Activated naive CD8-positive, alpha-beta T cell treated with anti-CD3 and anti-CD28 coated beads, Interleukin-2, amount 10 ng/mL, durations not matched to agents 7 days and 5 days (primary cell): Measurements from ENCODE around the gene DSTN. TPM values are rescaled to one million over a fixed set of nuclear protein-coding genes. Genes with fewer than 3 reads are reported as not detected.

Source experiments
- ATAC-seq: fragments of 150-1000 bp; cut with Tn5 transposase; one replicate; pipeline ENCODE4 v1.10.0; 2021; ENCODE audit warnings: low read depth, moderate library complexity
- POLR2A ChIA-PET: fragments of 350-600 bp; sonication (Branson Sonifier 250); formaldehyde crosslinking; loops from one replicate; lab custom pipeline; 2021; ENCODE audit warnings: antibody characterized with exemption; lab: Charles Lee
- DNase-seq: peaks from one replicate; pipeline ENCODE4 v3.0.0; 2021
- H3K27ac Mint-ChIP-seq: one replicate; pipeline ENCODE4 v1.8.0; 2022; ENCODE audit warnings: mild to moderate bottlenecking, mixed read lengths
- H3K27me3 Mint-ChIP-seq: one replicate; pipeline ENCODE4 v1.8.0; 2022; ENCODE audit warnings: mild to moderate bottlenecking, moderate library complexity, mixed read lengths
- H3K36me3 Mint-ChIP-seq: one replicate; pipeline ENCODE4 v1.8.0; 2021; ENCODE audit warnings: mild to moderate bottlenecking, mixed read lengths
- H3K4me1 Mint-ChIP-seq: one replicate; pipeline ENCODE4 v1.8.0; 2021; ENCODE audit warnings: mixed read lengths
- H3K4me3 Mint-ChIP-seq: one replicate; pipeline ENCODE4 v1.8.0; 2022; ENCODE audit warnings: mild to moderate bottlenecking, moderate library complexity, mixed read lengths
- H3K9me3 Mint-ChIP-seq: one replicate; pipeline ENCODE4 v1.8.0; 2021; ENCODE audit warnings: mixed read lengths
- total RNA-seq, 2 experiments: library from RNA; stranded (reverse); gene quantifications; one replicate each; pipeline ENCODE4 v1.2.3, GENCODE V29; 2021

Gene DSTN
- 10 to 100 TPM; 41.7 to 47.5 TPM for total RNA-seq

GRCh38 chr20:17569616-17570346 lies at the start of gene DSTN:
Gene DSTN, plus strand, starts transcription at chr20:17570075. Its CDS starts 134 bp downstream, at chr20:17570209.
- peak; percentile 88 for ATAC-seq
- POLR2A ChIA-PET: interaction anchor here (0.6 to 2.3 kb wide), 7 partner anchors 40 to 926 kb away, joined by 3 to 28 read pairs (median 5); partner anchors contain the start of gene RRBP1

GRCh38 chr20:17520583-17520982 lies 49.3 kb upstream of the DSTN start:
- DNase-seq (no peak), ATAC-seq (no peak)
- POLR2A ChIA-PET: no interaction called here
- H3K27ac Mint-ChIP-seq: no peak overlapping the region
- H3K9me3 Mint-ChIP-seq: peaks cover 2% of the 10 kb centered on the region
- H3K4me1 Mint-ChIP-seq: peaks cover 3% of the 10 kb centered on the region
- peaks cover 15% of the 10 kb centered on the region for H3K27me3 Mint-ChIP-seq
- no peaks in the 10 kb centered on the region for H3K36me3 Mint-ChIP-seq
- H3K4me3 Mint-ChIP-seq: no peak overlapping the region

More at GRCh38 chr20:17569616-17570346, at the start of gene DSTN:
- peak within 1 kb of the TSS; percentile 88 for H3K27ac Mint-ChIP-seq
- peaks cover 13% of the 10 kb centered on the region for H3K4me1 Mint-ChIP-seq
- H3K9me3 Mint-ChIP-seq: peaks cover 3% of the 10 kb centered on the region
- peak within 1 kb of the TSS; percentile 93 for H3K4me3 Mint-ChIP-seq
- H3K36me3 Mint-ChIP-seq: peaks cover 7% of the 10 kb centered on the region
- peak; percentile 93 for DNase-seq
- peaks cover 22% of the 10 kb centered on the region for H3K27me3 Mint-ChIP-seq

GRCh38 chr20:17522528-17522927 lies 47.3 kb upstream of the DSTN start:
- H3K4me1 Mint-ChIP-seq: peaks cover 3% of the 10 kb centered on the region
- H3K27ac Mint-ChIP-seq: no peak overlapping the region
- H3K9me3 Mint-ChIP-seq: peaks cover 2% of the 10 kb centered on the region
- DNase-seq (no peak), ATAC-seq (no peak)
- no peaks in the 10 kb centered on the region for H3K36me3 Mint-ChIP-seq
- POLR2A ChIA-PET: interaction anchor here (0.5 kb wide), 1 partner anchor 35 kb away, joined by 3 read pairs; no protein-coding TSS in a partner anchor
- no peak overlapping the region for H3K4me3 Mint-ChIP-seq
- H3K27me3 Mint-ChIP-seq: peaks cover 17% of the 10 kb centered on the region

GRCh38 chr20:17523326-17523725 lies 46.5 kb upstream of the DSTN start:
- peaks cover 3% of the 10 kb centered on the region for H3K4me1 Mint-ChIP-seq
- H3K9me3 Mint-ChIP-seq: no peaks in the 10 kb centered on the region
- H3K27ac Mint-ChIP-seq: no peak overlapping the region
- no peaks in the 10 kb centered on the region for H3K36me3 Mint-ChIP-seq
- DNase-seq: no peak
- no peak overlapping the region for H3K4me3 Mint-ChIP-seq
- no peak for ATAC-seq
- peaks cover 20% of the 10 kb centered on the region for H3K27me3 Mint-ChIP-seq
- POLR2A ChIA-PET: no interaction called here

GRCh38 chr20:17524560-17524959 lies 45.3 kb upstream of the DSTN start:
- no peak for ATAC-seq
- POLR2A ChIA-PET: no interaction called here
- H3K4me1 Mint-ChIP-seq: peaks cover 3% of the 10 kb centered on the region
- H3K27me3 Mint-ChIP-seq: peaks cover 27% of the 10 kb centered on the region
- H3K36me3 Mint-ChIP-seq: no peaks in the 10 kb centered on the region
- no peaks in the 10 kb centered on the region for H3K9me3 Mint-ChIP-seq
- DNase-seq: no peak
- no peak overlapping the region for H3K4me3 Mint-ChIP-seq
- no peak overlapping the region for H3K27ac Mint-ChIP-seq

- no peak for ATAC-seq
- Mint-ChIP-seq H3K36me3 (no peaks in the 10 kb centered on the region), H3K4me1 (peaks cover 3% of the 10 kb centered on the region), H3K27ac (no peak overlapping the region), H3K4me3 (no peak overlapping the region), H3K27me3 (peaks cover 32% of the 10 kb centered on the region), H3K9me3 (no peaks in the 10 kb centered on the region)
- POLR2A ChIA-PET: no interaction called here
- no peak for DNase-seq
These were observed 44.7 kb upstream of the DSTN start for GRCh38 chr20:17525132-17525531.

GRCh38 chr20:17525650-17526049 lies 44.2 kb upstream of the DSTN start:
- DNase-seq: no peak
- Mint-ChIP-seq H3K27ac (no peak overlapping the region), H3K36me3 (no peaks in the 10 kb centered on the region), H3K9me3 (no peaks in the 10 kb centered on the region), H3K27me3 (peaks cover 34% of the 10 kb centered on the region), H3K4me1 (peaks cover 4% of the 10 kb centered on the region), H3K4me3 (no peak overlapping the region)
- POLR2A ChIA-PET: no interaction called here
- no peak for ATAC-seq

- Mint-ChIP-seq H3K36me3 (no peaks in the 10 kb centered on the region), H3K27me3 (peaks cover 37% of the 10 kb centered on the region), H3K9me3 (no peaks in the 10 kb centered on the region), H3K27ac (no peak overlapping the region), H3K4me3 (no peak overlapping the region), H3K4me1 (peaks cover 13% of the 10 kb centered on the region)
- POLR2A ChIA-PET: interaction anchor here (1.1 kb wide), 1 partner anchor 81 kb away, joined by 3 read pairs; no protein-coding TSS in a partner anchor
- no peak for ATAC-seq
- no peak for DNase-seq
These were observed 40.3 kb upstream of the DSTN start for GRCh38 chr20:17529586-17529985.

GRCh38 chr20:17530153-17530552 lies 39.7 kb upstream of the DSTN start:
- Mint-ChIP-seq H3K4me1 (peaks cover 13% of the 10 kb centered on the region), H3K9me3 (no peaks in the 10 kb centered on the region), H3K27me3 (peaks cover 34% of the 10 kb centered on the region), H3K4me3 (peak overlapping the region; percentile 61), H3K36me3 (no peaks in the 10 kb centered on the region), H3K27ac (no peak overlapping the region)
- DNase-seq (no peak), ATAC-seq (no peak)
- POLR2A ChIA-PET: interaction anchor here (1.1 to 1.8 kb wide), 2 partner anchors 25 to 80 kb away, joined by 3 to 9 read pairs; no protein-coding TSS in a partner anchor

- Mint-ChIP-seq H3K4me3 (peak within 1 kb of the TSS; percentile 87), H3K36me3 (no peaks in the 10 kb centered on the region), H3K27me3 (peaks cover 30% of the 10 kb centered on the region), H3K9me3 (no peaks in the 10 kb centered on the region), H3K4me1 (peaks cover 13% of the 10 kb centered on the region), H3K27ac (peak within 1 kb of the TSS; percentile 67)
- DNase-seq (peak; percentile 66), ATAC-seq (peak; percentile 78)
- POLR2A ChIA-PET: interaction anchor here (1.1 to 1.8 kb wide), 2 partner anchors 26 to 79 kb away, joined by 3 to 9 read pairs; no protein-coding TSS in a partner anchor
These were observed 38.9 kb upstream of the DSTN start, which contains the start of gene BFSP1 for GRCh38 chr20:17530716-17531664. Gene BFSP1, minus strand, starts transcription at chr20:17531379. Its CDS starts 50 bp downstream, at chr20:17531329.

- H3K4me1 Mint-ChIP-seq: peaks cover 14% of the 10 kb centered on the region
- H3K27me3 Mint-ChIP-seq: peaks cover 28% of the 10 kb centered on the region
- POLR2A ChIA-PET: interaction anchor here (1.8 kb wide), 1 partner anchor 26 kb away, joined by 9 read pairs; no protein-coding TSS in a partner anchor
- no peaks in the 10 kb centered on the region for H3K9me3 Mint-ChIP-seq
- DNase-seq (no peak), ATAC-seq (no peak)
- no peaks in the 10 kb centered on the region for H3K36me3 Mint-ChIP-seq
- H3K4me3 Mint-ChIP-seq: peak overlapping the region; percentile 87
- H3K27ac Mint-ChIP-seq: peak overlapping the region; percentile 67
These were observed 38.2 kb upstream of the DSTN start for GRCh38 chr20:17531665-17532025.

- POLR2A ChIA-PET: no interaction called here
- Mint-ChIP-seq H3K4me1 (peaks cover 18% of the 10 kb centered on the region), H3K9me3 (no peaks in the 10 kb centered on the region), H3K4me3 (no peak overlapping the region), H3K27me3 (peaks cover 24% of the 10 kb centered on the region), H3K27ac (no peak overlapping the region), H3K36me3 (no peaks in the 10 kb centered on the region)
- ATAC-seq (no peak), DNase-seq (no peak)
These were observed 36.5 kb upstream of the DSTN start for GRCh38 chr20:17533396-17533795.

- POLR2A ChIA-PET: no interaction called here
These were observed 35.8 kb upstream of the DSTN start for GRCh38 chr20:17534077-17534476.

More at GRCh38 chr20:17534077-17534476, 35.8 kb upstream of the DSTN start:
- H3K36me3 Mint-ChIP-seq: no peaks in the 10 kb centered on the region
- no peak for DNase-seq
- H3K4me3 Mint-ChIP-seq: no peak overlapping the region
- no peak overlapping the region for H3K27ac Mint-ChIP-seq
- H3K9me3 Mint-ChIP-seq: no peaks in the 10 kb centered on the region
- peaks cover 19% of the 10 kb centered on the region for H3K4me1 Mint-ChIP-seq
- H3K27me3 Mint-ChIP-seq: peaks cover 29% of the 10 kb centered on the region
- no peak for ATAC-seq
